ENCODE results near the gene STRN. TPM values are rescaled to one million over a fixed set of nuclear protein-coding genes. Genes with fewer than 3 reads are reported as not detected.

STRN gene
- total and polyA plus RNA-seq, 2 of the 13 experiments (the other 11 are each of a cell fraction or from before 2014, with no cell fraction given) = 10.4 to 19.3 TPM

DNA sequence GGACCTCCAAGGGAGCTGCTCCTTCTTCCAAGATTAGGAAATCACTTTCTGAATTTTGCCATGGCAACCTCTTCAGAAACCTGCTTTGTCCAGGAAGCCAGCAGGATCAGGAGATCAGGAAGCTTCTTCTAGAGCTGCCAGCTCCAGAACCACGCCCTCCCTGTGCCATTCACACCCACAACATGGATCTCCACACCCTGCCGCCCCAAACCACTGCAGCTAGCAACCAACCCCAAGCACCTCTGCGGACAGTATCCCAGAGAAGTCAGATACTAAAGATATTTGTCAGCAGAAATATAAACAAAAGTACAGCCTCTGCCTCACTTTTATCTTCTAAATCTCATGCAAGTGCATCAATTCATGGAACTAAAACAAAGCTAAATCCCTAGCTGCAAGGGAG, 163.4 kb downstream of the STRN start (continued):
- no peak for TF ChIP-seq GABPA (IDR thresholded peaks at IDR 0.05; ENCODE audit: low read depth, low read length)
- no peak for TF ChIP-seq GABPA (CRISPR knock-in tag; IDR thresholded peaks at IDR 0.05; ENCODE audit: low read depth)

DNA sequence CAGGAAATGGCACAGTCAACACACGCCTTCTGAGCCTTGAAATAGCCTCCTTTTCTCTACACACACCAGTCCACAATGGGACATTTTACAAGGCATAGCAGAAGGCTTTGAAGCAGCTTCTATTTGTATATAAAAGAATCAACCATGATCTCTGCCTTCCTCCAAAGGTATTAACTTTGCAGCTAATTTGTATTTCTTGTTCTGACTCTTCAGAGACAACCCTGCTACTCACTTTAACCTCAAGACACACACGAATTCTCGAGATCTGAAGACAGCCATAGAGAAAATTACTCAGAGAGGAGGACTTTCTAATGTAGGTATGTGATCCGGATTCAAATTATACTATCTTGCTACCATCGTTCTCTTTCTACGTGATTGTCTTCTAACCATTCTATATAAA, 165.2 kb downstream of the STRN start:
- intact Hi-C loops (cut with micrococcal nuclease; ENCODE audit: unreplicated experiment) (no loop called here), in situ Hi-C loops (cut with HindIII; ENCODE audit: extremely low pct_ligation_motif_present, low pct_unique_long_range_greater_than_20kb) (no loop called here)
- TF ChIP-seq BORCS8-MEF2B (CRISPR knock-in tag; IDR thresholded peaks at IDR 0.05) (no peak), ZNF331 (CRISPR knock-in tag; IDR thresholded peaks at IDR 0.05) (no peak), NRL (CRISPR knock-in tag; IDR thresholded peaks at IDR 0.05; ENCODE audit: borderline replicate concordance) (no peak), ZEB1 (IDR thresholded peaks at IDR 0.05; ENCODE audit: insufficient replicate concordance, low read depth) (no peak), ELF3 (CRISPR knock-in tag; IDR thresholded peaks at IDR 0.05) (no peak), TEF (CRISPR knock-in tag; IDR thresholded peaks at IDR 0.05) (no peak)
- H3K9ac ChIP-seq (ENCODE audit: insufficient read depth, low read depth, low read length) = no peak overlapping the region
- no peak for FAIRE-seq
- no peak overlapping the region for H2AFZ ChIP-seq (ENCODE audit: low read length)
- H3K9me3 ChIP-seq (ENCODE audit: low read length) = no peaks in the 10 kb centered on the region
- no peak overlapping the region for H3K27ac ChIP-seq (ENCODE audit: extremely low read length, insufficient read depth, low read length)
- no peak overlapping the region for H3K4me3 ChIP-seq (replicated peaks in 1 of 3; ENCODE audit: insufficient read depth in 1 of 3, low read depth in 2 of 3, low read length in 3 of 3)
- 37% methylated on average over 6 of the region's 6 CpGs for WGBS (ENCODE audit: low lambda C conversion rate)
- no TSS peak for BruUV-seq (replicated peaks)
- no peaks in the 10 kb centered on the region for H3K79me2 ChIP-seq (ENCODE audit: insufficient read depth, low read length)
- H3K4me2 ChIP-seq (ENCODE audit: low read depth, low read length) = no peak overlapping the region
- ATAC-seq = no peak
- peaks cover 2 to 18% of the 10 kb centered on the region in 2 experiments; a peak in 3 of 5 replicates for H3K27me3 ChIP-seq (ENCODE audit: control insufficient read depth in 1 of 2, insufficient read depth in 2 of 2, low read length in 2 of 2)
- ChIA-PET POLR2A (no interaction called here), CTCF (ENCODE audit: low intra/inter-chr PET ratio, low total read pairs) (no interaction called here)
- DNase-seq (ENCODE audit: low spot score) = no peak
- H4K20me1 ChIP-seq (ENCODE audit: insufficient read depth, low read length) = no peaks in the 10 kb centered on the region
- peaks cover 8% of the 10 kb centered on the region; the same call in 1 of the 2 replicates for H3K4me1 ChIP-seq (ENCODE audit: insufficient read depth, low read length)
- no peaks in the 10 kb centered on the region for H3K36me3 ChIP-seq (replicated peaks in 1 of 2; ENCODE audit: control insufficient read depth in 1 of 2, insufficient read depth in 2 of 2, low read length in 2 of 2)

- ATAC-seq = no peak
- Histone ChIP-seq H3K4me2 (ENCODE audit: low read depth, low read length) (no peak overlapping the region), H3K9me3 (ENCODE audit: low read length) (no peaks in the 10 kb centered on the region), H3K36me3 (replicated peaks in 1 of 2; ENCODE audit: control insufficient read depth in 1 of 2, insufficient read depth in 2 of 2, low read length in 2 of 2) (no peaks in the 10 kb centered on the region), H3K79me2 (ENCODE audit: insufficient read depth, low read length) (no peaks in the 10 kb centered on the region), H3K9ac (ENCODE audit: insufficient read depth, low read depth, low read length) (no peak overlapping the region), H4K20me1 (ENCODE audit: insufficient read depth, low read length) (no peaks in the 10 kb centered on the region), H2AFZ (ENCODE audit: low read length) (no peak overlapping the region), H3K27me3 (ENCODE audit: control insufficient read depth in 1 of 2, insufficient read depth in 2 of 2, low read length in 2 of 2) (peaks cover 0 to 12% of the 10 kb centered on the region in 2 experiments; a peak in 2 of 5 replicates), H3K4me1 (ENCODE audit: insufficient read depth, low read length) (peaks cover 8% of the 10 kb centered on the region; the same call in 1 of the 2 replicates), H3K4me3 (replicated peaks in 1 of 3; ENCODE audit: insufficient read depth in 1 of 3, low read depth in 2 of 3, low read length in 3 of 3) (no peak overlapping the region), H3K27ac (ENCODE audit: extremely low read length, insufficient read depth, low read length) (no peak overlapping the region)
- no peak for DNase-seq (ENCODE audit: low spot score)
- no TSS peak for BruUV-seq (replicated peaks)
- 85% methylated on average over 11 of the region's 11 CpGs for WGBS (ENCODE audit: low lambda C conversion rate)
- CTCF ChIA-PET (ENCODE audit: low intra/inter-chr PET ratio, low total read pairs) = no interaction called here
- POLR2A ChIA-PET = no interaction called here
- intact Hi-C loops (cut with micrococcal nuclease; ENCODE audit: unreplicated experiment) (no loop called here), in situ Hi-C loops (cut with HindIII; ENCODE audit: extremely low pct_ligation_motif_present, low pct_unique_long_range_greater_than_20kb) (no loop called here)
- no peak for TF ChIP-seq POLR2AphosphoS5 (IDR thresholded peaks at IDR 0.05; ENCODE audit: low read depth, low read length)
- no peak for FAIRE-seq
These were observed 166.0 kb downstream of the STRN start for GRCh38 chr2:36800381-36800780.
